ENCODE measurements around the gene WNT2B.

GRCh38 chr1:112564081-112564480, 55.3 kb downstream of the WNT2B start:
- TF ChIP-seq POLR2A (IDR thresholded peaks at IDR 0.05; ENCODE audit: low read length): no peak
- TF ChIP-seq GATA1 (IDR thresholded peaks at IDR 0.05; ENCODE audit: low read depth, low read length): no peak
